ENCODE data around the gene CD44. TPM values are rescaled to one million over a fixed set of nuclear protein-coding genes. Genes with fewer than 3 reads are reported as not detected.

Gene CD44
- total RNA-seq, 2 donors from 2014 or later, result 166 to 203 TPM

- intact Hi-C loops (cut with DNase I), result no loop called here
- H3K4me1 ChIP-seq (replicated peaks), result no peaks in the 10 kb centered on the region
- TF ChIP-seq POLR2A (IDR thresholded peaks at IDR 0.05) (no peak), CTCF (IDR thresholded peaks at IDR 0.05) (no peak), POLR2AphosphoS5 (IDR thresholded peaks at IDR 0.05) (no peak)
- H3K27ac ChIP-seq, result no peak overlapping the region
- no peak for DNase-seq (ENCODE audit: low spot score)
- H3K36me3 ChIP-seq, result no peaks in the 10 kb centered on the region
- H3K27me3 ChIP-seq (replicated peaks; ENCODE audit: insufficient read depth), result no peaks in the 10 kb centered on the region
- H3K4me3 ChIP-seq, result no peak overlapping the region
- H3K9me3 ChIP-seq, result no peaks in the 10 kb centered on the region
- 92% methylated on average over 1 of the region's 1 CpG for WGBS
These were observed 16.7 kb upstream of the CD44 start for GRCh38 chr11:35122308-35122707.

DNA sequence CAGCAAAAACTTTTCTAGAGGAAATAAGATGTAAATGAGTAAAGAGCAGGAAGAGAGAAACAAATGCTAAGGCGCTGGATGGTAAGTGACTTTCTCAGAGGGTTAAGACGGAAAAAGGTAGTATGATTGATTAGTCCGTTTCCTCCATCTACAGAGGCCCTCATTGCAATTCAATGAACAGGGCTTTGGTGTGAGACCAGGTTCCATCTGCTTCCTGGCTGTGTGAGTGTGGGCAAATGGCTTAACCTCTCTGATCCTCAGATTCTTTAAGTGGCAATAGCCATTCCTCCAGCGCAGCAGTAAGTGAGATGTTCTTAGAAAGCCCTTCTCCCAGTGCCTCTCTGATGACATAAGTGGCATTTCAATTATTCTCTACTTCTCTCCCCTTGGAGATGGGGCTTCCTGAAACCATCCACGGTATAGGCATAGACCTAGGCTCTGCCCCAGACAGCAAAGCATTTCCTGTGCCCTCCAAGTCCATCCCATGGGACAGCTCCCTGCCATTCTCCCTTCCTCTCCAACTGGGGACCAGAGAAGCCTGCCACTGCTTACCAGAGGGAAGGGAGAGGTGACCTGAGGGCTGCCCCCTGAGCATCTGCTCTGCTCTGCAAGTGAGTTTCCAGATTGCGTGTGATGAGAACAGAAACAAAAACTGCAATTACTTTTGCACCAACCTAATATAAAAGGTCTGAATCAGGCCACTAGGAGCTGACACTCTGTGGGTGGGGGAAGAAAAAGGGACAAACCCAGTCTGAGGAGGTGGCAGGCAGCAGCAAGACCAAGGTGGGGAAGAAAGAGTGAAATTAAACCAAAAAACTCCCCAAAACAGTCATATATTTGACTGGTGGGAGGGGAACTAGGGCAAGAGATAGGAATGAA lies 12.7 kb upstream of the CD44 start:
- intact Hi-C loops (cut with DNase I), result no loop called here
- TF ChIP-seq POLR2AphosphoS5 (IDR thresholded peaks at IDR 0.05) (no peak), CTCF (IDR thresholded peaks at IDR 0.05) (no peak), POLR2A (IDR thresholded peaks at IDR 0.05) (no peak)
- Histone ChIP-seq H3K4me3 (no peak overlapping the region), H3K36me3 (no peaks in the 10 kb centered on the region), H3K9me3 (no peaks in the 10 kb centered on the region), H3K27ac (no peak overlapping the region), H3K27me3 (replicated peaks; ENCODE audit: insufficient read depth) (no peaks in the 10 kb centered on the region), H3K4me1 (replicated peaks) (no peaks in the 10 kb centered on the region)
- DNase-seq (ENCODE audit: low spot score), result no peak
- 92% methylated on average over 6 of the region's 6 CpGs for WGBS

DNA sequence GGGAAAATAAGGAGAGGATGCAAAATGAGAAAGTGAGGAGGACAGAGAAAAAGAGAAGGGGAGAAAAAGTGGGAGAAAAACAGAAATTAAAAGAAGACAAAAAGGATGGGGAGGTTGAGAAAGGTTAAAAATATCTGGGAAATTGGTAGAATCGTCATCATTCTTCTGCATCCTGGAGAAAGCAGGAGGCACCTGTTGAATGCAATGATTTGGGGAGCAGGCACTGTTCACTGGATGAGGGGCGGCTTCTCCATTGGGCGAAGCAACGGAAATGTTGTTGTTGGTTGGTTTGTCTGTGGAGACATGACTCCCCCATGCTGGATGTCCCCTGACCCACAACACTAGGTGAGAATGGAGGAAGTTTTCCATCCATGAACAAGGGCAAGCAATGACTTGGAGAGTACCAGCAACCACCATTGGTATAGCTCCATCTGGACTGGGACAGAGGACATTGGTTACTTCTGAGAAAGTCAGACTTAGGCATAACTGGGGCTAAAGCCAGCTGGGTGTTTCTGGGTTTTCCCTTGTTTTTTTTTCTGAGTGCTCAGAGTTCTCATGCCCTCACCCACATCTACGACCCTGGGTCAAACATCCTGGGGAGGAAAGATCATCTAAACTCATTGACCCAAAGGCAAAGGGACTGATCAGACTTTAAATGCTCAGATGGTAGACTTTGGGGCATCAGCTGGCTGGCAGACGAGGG lies 11.9 kb upstream of the CD44 start:
- no peaks in the 10 kb centered on the region for H3K27me3 ChIP-seq (replicated peaks; ENCODE audit: insufficient read depth)
- no peak overlapping the region for H3K4me3 ChIP-seq

GRCh38 chr11:35127619-35128018 lies 11.4 kb upstream of the CD44 start:
- 71% methylated on average over 2 of the region's 2 CpGs for WGBS
- no peak overlapping the region for H3K4me3 ChIP-seq
- H3K27me3 ChIP-seq (replicated peaks; ENCODE audit: insufficient read depth), result no peaks in the 10 kb centered on the region
- TF ChIP-seq POLR2A (IDR thresholded peaks at IDR 0.05) (no peak), POLR2AphosphoS5 (IDR thresholded peaks at IDR 0.05) (no peak), CTCF (IDR thresholded peaks at IDR 0.05) (no peak)
- no peak overlapping the region for H3K27ac ChIP-seq
- no peaks in the 10 kb centered on the region for H3K4me1 ChIP-seq (replicated peaks)
- DNase-seq (ENCODE audit: low spot score), result no peak
- intact Hi-C loops (cut with DNase I), result no loop called here
- no peaks in the 10 kb centered on the region for H3K9me3 ChIP-seq
- H3K36me3 ChIP-seq, result no peaks in the 10 kb centered on the region

More for the DNA sequence above, 11.9 kb upstream of the CD44 start:
- WGBS, result 93% methylated on average over 6 of the region's 6 CpGs
- Histone ChIP-seq H3K36me3 (no peaks in the 10 kb centered on the region), H3K9me3 (no peaks in the 10 kb centered on the region), H3K4me1 (replicated peaks) (no peaks in the 10 kb centered on the region), H3K27ac (no peak overlapping the region)
- TF ChIP-seq POLR2AphosphoS5 (IDR thresholded peaks at IDR 0.05) (no peak), CTCF (IDR thresholded peaks at IDR 0.05) (no peak)
- no peak for DNase-seq (ENCODE audit: low spot score)
- intact Hi-C loops (cut with DNase I), result no loop called here
